ENCODE data around the gene HDAC8. TPM values are rescaled to one million over a fixed set of nuclear protein-coding genes. Genes with fewer than 3 reads are reported as not detected.
A peak's percentile ranks its signal among the peaks of the same experiment; 100 is the strongest.
"Not testable (repeated sequence)": the region's sequence is repeated elsewhere in the genome, so short reads cannot be mapped to it uniquely, and the experiment has no call there.

Gene HDAC8
- 10 to 100 TPM; 14.4 to 31.2 TPM for total RNA-seq

DNA sequence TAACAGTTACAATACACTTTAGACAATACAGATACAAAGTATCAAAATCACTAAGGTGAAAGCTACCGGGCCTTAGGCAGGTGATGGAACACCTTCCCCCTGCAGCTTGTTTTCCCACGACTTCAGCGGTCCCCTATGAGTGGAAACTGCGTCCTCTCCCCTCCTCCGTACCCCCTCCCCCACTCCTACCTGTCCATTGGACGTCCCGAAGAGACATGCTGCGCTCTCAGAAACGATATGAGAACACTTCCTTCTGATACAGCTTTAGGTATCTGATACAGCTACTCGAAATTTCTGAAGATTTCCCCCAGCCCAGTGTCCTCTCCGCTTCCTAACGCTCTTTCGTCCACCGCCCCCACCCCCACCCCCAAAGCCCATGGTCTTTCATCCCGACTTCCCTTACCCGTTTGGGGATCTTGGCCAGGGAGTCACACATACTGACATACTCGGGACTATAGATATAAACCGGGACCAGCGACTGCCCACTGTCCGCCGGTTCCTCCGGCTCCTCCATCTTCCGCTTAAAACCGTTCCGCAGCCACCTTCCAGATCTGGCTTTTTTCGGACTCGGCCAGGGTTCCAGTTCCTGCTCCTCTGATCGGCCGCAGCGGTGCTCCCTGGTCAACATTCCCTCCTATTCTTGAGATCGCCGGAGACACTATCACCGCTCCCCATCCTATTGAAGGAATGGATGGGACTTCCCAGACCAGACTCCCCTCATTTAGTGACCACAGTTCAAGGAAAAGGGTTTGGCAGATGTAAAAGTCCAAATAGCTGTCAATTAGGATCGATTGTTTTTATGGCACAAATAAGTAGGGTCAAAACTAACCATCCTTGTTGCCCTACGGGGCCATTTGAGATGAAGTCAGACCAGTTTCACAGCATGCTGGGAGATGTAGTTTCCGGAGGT, at the start of gene HDAC8:
Gene HDAC8 (minus strand): TSS at position 596 of the 910 bp plus-strand sequence. CDS start 82 bp downstream, at position 514.
- Mint-ChIP-seq H3K27ac (peak within 1 kb of the TSS; percentile 94 to 96), H3K36me3 (peaks cover 5 to 9% of the 10 kb centered on the region in 2 donors)
- ATAC-seq, result peak; percentile 86 to 95

DNA sequence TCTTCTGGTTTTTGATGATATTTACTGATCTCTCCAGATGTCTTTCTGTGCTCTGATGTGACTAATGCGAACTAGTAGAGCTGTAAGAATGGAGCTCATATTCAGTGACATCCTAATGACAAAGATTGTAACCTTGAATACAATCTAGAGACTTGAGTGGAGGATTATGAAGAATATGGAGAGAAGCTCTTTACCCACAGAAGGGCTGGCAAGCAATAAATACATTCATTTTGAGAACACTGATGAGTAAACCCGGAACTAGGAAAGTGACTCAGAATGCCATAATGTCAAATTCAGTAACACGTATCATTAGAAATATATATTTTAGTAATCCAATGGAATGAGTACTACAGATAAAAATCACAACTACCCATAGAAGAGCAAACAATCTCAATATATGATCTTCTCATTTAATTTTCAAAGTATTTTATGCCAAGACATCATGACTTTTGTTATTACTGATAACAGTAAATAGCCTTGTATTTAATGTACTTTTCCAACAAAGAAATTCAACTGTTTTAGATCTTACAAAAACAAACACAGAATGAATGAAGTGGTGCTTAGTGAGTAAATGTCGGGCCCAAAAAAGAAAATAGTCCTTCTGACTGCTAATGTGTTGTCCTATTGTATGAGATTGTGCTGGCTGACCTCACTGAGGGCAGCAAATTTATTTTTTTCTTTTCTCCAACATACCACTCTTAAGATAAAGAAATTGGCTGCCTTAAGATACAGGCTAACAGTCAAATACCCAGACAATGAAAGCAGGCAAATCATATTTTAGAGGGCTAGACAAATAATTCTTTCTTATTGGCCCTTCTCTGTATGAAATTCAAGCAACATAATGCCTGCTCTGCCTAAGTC, 49.2 kb upstream of the HDAC8 start:
- ATAC-seq (peak; percentile 93 to 94), DNase-seq (ENCODE audit: low spot score in 2 of 2) (no peak)

More for the DNA sequence above, at the start of gene HDAC8:
- peak in 1 of 2 donors; percentile 30 for DNase-seq (ENCODE audit: low spot score in 2 of 2)
- H3K9me3 Mint-ChIP-seq, result no peaks in the 10 kb centered on the region

DNA sequence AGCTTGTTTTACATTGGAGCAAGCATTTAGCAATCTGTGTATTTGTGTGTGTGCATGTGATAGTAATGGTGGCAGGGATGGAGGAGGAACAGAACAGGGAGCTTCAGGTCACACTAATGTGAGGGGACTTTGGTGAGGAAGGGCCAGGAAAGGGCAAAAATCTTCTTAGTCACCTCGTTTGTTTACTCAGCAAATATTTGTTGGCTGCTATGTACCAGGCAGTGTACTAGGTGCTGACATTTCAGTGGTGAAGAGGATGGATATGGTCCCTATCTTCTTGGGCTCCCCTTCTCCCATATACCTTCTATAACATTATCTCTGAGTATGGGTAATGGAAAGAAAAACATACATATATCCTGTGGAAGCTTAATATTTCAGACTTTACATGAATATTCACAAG, 48.5 kb upstream of the HDAC8 start:
- Mint-ChIP-seq H3K36me3 (peaks cover 7 to 18% of the 10 kb centered on the region in 2 donors), H3K9me3 (peaks cover 0 to 6% of the 10 kb centered on the region in 2 donors), H3K27ac (peak overlapping the region; percentile 92 to 99)
- no peak for DNase-seq (ENCODE audit: low spot score in 2 of 2)
- ATAC-seq, result no peak

More for the DNA sequence above, 49.2 kb upstream of the HDAC8 start:
- peak overlapping the region; percentile 92 to 99 for H3K27ac Mint-ChIP-seq
- peaks cover 0 to 6% of the 10 kb centered on the region in 2 donors for H3K9me3 Mint-ChIP-seq
- peaks cover 1 to 14% of the 10 kb centered on the region in 2 donors for H3K36me3 Mint-ChIP-seq

DNA sequence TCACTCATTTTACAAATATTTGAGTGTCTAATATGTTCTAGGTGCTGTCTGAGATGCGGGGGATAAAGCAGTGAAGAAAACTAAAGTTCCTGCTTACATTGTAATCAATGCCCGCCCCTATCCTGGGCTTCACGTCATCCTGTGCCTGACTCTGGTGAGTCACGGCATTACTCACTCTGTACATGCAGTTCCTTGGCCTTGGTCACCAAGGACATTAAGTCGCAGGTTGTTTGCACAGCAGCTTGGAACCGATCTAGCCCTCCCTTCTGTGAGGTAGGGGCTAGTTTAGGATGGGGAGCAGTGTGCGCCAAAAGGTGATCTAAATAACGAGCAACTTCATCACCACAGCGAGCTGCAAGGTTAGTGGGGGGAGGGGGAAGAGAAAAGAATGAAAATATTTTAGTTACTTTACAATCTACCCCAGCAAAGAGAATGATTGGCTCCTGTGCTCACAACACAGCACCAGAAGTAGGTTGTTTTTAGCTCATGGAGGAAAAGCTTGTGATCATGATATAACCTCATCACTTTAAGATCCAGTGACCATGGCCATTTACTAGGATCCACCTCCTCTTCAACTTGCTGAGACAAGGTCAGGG, 48.0 kb upstream of the HDAC8 start:
- Mint-ChIP-seq H3K9me3 (peaks cover 0 to 6% of the 10 kb centered on the region in 2 donors), H3K36me3 (peaks cover 7 to 18% of the 10 kb centered on the region in 2 donors), H3K27ac (peak overlapping the region; percentile 92 to 99)
- peak in 1 of 2 donors; percentile 16 for DNase-seq (ENCODE audit: low spot score in 2 of 2)
- ATAC-seq, result peak; percentile 66 to 73

DNA sequence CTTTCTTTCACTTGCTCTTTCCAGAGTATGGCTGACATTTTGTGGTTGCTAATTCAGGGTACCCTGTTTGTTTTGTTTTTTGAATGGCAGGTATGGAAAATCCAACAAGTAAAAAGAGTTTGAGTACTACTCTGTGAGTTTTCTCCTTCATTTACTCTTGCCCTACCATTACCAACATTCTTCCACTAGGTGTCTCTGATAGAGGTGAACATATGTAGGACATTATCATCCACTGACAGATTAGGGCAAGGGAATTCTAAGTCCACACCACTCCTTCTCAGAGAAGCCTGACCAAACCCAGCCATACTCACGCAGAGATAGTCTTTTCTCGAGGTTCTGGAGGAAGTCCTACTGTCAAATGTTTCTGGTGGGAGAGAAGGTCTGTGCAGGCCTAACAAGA, 36.7 kb upstream of the HDAC8 start:
- DNase-seq (ENCODE audit: low spot score in 2 of 2), result no peak
- Mint-ChIP-seq H3K9me3 (no peaks in the 10 kb centered on the region), H3K36me3 (peaks cover 6 to 8% of the 10 kb centered on the region in 2 donors), H3K27ac (no peak overlapping the region)
- ATAC-seq, result no peak

DNA sequence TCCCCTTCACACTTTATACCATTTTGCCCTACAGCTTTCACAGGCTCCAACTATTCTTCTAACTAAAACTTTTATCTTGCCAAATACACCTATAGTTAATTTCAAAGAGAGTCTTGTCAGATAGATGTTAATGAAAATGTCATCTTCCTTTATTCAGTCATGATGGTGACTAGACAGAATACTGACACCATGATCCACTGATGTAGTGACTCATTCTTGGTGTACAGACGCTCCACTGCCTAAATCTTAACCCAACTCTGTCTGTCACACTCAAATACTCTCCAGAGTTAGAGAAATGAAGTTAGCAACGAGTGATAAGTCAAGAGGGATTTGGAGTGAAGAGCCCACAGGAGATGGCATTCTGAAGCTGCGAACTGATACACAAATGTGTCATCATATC, 32.1 kb upstream of the HDAC8 start:
- no peak overlapping the region for H3K27ac Mint-ChIP-seq
- peak in 1 of 2 donors; percentile 64 for ATAC-seq
- H3K36me3 Mint-ChIP-seq, result peaks cover 6 to 8% of the 10 kb centered on the region in 2 donors

DNA sequence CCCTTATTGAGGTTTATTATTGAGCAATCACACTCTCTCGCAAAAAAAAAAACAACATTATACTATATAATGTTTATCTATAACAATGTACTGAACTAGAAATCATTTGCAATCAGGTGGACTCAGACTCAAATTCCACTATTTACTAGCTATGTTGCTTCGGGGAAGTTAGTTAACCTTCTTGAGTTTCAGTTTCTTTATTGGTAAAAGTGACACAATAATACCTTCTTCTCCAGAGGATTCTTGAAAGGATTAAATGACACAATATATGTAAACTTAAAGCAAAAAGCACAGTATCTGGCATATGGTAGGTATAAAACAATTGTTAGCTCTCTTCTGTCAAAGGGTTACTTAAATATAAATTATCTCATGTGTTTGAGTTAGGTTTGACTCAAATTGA, 31.5 kb upstream of the HDAC8 start:
- Mint-ChIP-seq H3K9me3 (no peaks in the 10 kb centered on the region), H3K27ac (no peak overlapping the region), H3K36me3 (peaks cover 5 to 6% of the 10 kb centered on the region in 2 donors)
- DNase-seq (ENCODE audit: low spot score in 2 of 2) (no peak), ATAC-seq (peak in 1 of 2 donors; percentile 50)

More for the DNA sequence above, 32.1 kb upstream of the HDAC8 start:
- DNase-seq (ENCODE audit: low spot score in 2 of 2), result no peak
- H3K9me3 Mint-ChIP-seq, result no peaks in the 10 kb centered on the region

DNA sequence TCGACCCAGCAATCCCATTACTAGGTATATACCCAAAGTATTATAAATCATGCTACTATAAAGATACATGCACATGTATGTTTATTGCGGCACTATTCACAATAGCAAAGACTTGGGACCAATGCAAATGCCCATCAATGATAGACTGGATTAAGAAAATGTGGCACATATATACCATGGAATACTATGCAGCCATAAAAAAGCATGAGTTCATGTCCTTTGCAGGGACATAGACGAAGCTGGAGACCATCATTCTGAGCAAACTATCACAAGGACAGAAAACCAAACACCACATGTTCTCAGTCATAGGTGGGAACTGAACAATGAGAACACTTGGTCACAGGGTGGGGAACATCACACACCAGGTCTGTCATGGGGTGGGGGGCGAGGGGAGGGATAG, 18.4 kb upstream of the HDAC8 start:
- H3K36me3 Mint-ChIP-seq, result peaks cover 7 to 11% of the 10 kb centered on the region in 2 donors
- ATAC-seq; DNase-seq (ENCODE audit: low spot score in 2 of 2); H3K9me3 Mint-ChIP-seq; H3K27ac Mint-ChIP-seq: not testable (repeated sequence)

DNA sequence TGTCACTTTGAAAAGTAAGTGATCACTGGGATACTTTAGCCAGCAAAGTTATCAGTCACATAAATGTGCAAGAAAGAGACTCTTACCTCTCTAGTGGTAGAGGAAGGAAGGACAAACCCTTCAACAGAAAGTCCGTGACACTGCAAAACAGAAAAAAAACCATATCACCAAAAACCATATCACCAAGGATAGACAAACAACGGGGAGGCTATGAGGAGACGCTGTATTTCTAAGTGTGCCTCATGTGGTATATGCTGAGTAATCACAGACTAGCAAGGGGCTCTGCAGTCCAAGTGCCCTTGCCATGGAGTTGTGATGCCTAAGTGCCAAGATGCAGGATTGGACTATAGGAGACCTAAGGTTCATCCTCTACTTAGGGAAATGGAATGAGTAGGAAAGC, 11.5 kb upstream of the HDAC8 start:
- DNase-seq (ENCODE audit: low spot score in 2 of 2) (no peak), ATAC-seq (no peak)
- H3K9me3 Mint-ChIP-seq, result no peaks in the 10 kb centered on the region
- peaks cover 7 to 11% of the 10 kb centered on the region in 2 donors for H3K36me3 Mint-ChIP-seq
- no peak overlapping the region for H3K27ac Mint-ChIP-seq

DNA sequence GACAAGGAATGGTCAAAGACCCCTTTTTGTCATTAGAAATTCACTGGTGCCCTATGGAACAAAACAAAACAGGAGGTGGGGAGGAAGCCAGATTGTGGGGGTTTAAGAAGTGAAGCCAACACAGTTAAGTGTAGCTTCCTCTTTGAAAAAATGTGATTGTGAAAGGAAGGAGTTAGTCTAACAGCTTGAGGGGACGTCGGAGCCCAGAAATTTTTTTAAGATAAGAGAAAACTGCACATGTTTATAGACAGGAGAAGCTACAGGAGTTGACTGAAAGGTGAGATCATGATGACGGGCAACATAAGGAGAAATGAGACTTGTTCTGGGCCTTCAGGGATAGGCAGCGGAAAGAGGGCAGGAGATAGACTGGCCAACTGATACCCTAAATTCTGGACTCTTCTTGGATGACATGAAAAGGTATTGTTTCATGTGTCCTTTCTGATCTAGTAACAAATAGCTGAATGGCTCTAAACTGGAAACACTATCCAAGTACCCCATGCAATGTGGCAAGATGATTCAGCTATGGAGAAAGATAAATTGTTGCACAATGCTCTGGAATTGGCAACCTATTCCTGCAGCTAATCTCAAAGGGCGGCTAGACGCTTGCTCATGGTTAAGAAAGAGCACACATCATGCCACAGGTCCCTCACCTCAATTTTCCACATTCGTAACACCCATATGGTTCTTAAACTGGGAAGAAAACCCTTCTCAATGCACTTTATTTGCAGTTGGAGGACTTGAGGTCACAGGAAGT, 3.7 kb upstream of the HDAC8 start:
- Mint-ChIP-seq H3K9me3 (no peaks in the 10 kb centered on the region), H3K27ac (no peak overlapping the region), H3K36me3 (peaks cover 5 to 9% of the 10 kb centered on the region in 2 donors)
- no peak for DNase-seq (ENCODE audit: low spot score in 2 of 2)
- no peak for ATAC-seq

DNA sequence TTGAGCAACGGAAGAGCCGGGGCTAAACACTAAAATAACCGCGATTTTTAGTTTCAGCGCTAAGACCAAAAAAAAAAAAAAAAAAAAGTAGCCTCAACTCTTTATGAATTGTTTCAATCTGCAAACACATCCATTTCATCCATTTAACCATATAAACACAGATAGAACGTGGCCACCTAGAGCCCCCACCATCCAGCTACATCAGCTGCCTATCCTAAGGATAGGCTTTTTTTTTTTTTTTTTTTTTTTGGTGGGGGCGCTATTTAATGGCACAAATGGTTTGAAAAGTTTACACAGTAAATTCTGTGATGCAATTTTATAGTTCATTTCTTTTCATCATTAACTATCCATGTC, 492 bp upstream of the HDAC8 start:
- Mint-ChIP-seq H3K27ac (peak overlapping the region; percentile 94 to 96), H3K9me3 (no peaks in the 10 kb centered on the region), H3K36me3 (peaks cover 5 to 9% of the 10 kb centered on the region in 2 donors)
- ATAC-seq, result peak in 1 of 2 donors; percentile 23
- no peak for DNase-seq (ENCODE audit: low spot score in 2 of 2)

DNA sequence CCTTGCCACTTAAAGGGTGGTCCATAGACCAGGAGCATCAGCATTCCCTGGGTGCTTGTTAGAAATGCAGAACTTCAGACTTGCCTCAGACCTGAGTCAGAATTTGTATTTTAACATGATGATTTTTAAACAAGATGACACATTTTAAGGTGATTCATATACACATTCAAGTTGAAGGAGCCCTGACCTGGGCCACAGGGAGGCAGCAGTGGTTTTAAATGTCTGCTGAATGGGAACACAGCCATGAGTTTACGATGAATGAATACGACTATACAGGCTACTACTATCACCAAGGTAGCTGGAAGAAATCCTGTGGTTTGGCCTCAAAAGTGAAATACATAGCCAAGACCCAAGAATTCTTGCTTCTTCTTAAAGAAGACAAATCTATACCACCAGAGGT, 2.9 kb downstream of the HDAC8 start:
- DNase-seq (ENCODE audit: low spot score in 2 of 2), result no peak

DNA sequence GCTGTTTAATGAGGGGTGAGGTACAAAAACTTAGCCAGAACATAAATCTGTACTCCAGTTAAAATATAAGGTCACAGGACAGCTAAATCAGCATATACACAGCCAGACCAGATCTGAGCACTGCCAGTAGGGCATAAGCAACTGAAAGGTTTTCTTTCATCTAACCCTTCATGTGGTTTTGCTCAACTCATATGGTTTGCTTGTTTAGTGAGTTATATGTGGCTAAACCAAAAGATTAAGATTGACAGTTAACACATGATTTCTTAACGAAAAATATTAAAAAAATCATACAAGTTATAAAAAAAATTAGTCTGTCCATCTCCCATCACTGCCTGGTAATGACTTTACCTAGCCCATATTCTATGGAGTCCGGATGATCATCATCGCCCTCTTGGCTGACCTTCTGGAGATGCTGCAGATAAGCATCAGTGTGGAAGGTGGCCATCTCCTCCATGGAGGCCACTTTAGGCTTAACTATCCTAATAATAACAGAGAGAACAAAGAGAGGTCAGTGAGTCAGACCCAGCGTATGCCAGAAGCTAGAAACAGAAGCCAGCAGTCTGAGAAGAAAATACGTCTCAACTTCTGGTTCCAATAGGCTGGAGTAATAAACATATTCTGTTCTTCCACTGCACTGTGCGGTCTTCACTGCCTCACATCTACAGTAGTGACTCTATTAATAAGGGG, 4.1 kb downstream of the HDAC8 start:
- ATAC-seq (no peak), DNase-seq (ENCODE audit: low spot score in 2 of 2) (no peak)
- peaks cover 5 to 9% of the 10 kb centered on the region in 2 donors for H3K36me3 Mint-ChIP-seq
- no peak overlapping the region for H3K27ac Mint-ChIP-seq
- H3K9me3 Mint-ChIP-seq, result no peaks in the 10 kb centered on the region

More for the DNA sequence above, 2.9 kb downstream of the HDAC8 start:
- peak in 1 of 2 donors; percentile 33 for ATAC-seq
- Mint-ChIP-seq H3K9me3 (no peaks in the 10 kb centered on the region), H3K36me3 (peaks cover 5 to 9% of the 10 kb centered on the region in 2 donors), H3K27ac (no peak overlapping the region)

DNA sequence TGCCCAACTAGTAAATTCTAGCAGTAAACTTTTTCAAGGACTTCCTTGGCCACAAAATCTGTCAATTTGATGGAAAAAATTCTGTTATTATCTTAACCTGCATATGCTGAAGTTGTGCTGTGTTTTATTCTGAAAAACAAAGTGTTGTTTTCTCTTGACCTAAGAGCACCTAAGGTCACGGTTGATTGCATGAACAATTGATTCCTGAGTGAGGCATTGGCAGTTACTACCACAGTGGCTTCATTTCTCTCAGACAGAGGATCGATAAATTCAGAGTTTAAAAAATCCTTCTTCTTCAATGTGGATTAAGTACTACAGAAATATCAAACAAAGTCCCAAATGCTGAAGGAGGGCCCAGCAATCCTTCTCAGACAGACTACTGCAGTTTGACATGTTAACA, 6.2 kb downstream of the HDAC8 start:
- Mint-ChIP-seq H3K36me3 (peaks cover 0 to 10% of the 10 kb centered on the region in 2 donors), H3K9me3 (no peaks in the 10 kb centered on the region), H3K27ac (no peak overlapping the region)
- DNase-seq (ENCODE audit: low spot score in 2 of 2) (no peak), ATAC-seq (no peak)

DNA sequence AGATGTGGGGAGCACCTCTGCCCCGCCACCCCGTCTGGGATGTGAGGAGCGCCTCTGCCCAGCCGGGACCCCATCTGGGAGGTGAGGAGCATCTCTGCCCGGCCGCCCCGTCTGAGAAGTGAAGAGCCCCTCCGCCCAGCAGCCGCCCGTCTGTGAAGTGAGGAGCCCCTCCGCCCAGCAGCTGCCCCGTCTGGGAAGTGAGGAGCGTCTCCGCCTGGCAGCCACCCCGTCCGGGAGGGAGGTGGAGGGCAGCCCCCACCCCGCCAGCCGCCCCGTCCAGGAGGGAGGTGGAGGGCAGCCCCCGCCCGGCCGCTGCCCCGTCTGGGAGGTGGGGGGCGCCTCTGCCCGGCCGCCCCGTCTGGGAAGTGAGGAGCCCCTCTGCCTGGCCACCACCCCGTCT, 13.0 kb downstream of the HDAC8 start:
- DNase-seq (ENCODE audit: low spot score in 2 of 2); ATAC-seq; H3K27ac Mint-ChIP-seq; H3K9me3 Mint-ChIP-seq: not testable (repeated sequence)
- peaks cover 0 to 19% of the 10 kb centered on the region in 2 donors for H3K36me3 Mint-ChIP-seq

Data from activated naive CD4-positive, alpha-beta T cell treated with anti-CD3 and anti-CD28 coated beads, Interleukin-2, amount 50 U/mL, for 72 hours (primary cell).